H9 (cell line): ENCODE data around the gene ZNF362. TPM values are rescaled to one million over a fixed set of nuclear protein-coding genes. Genes with fewer than 3 reads are reported as not detected.

Source experiments
- DNase-seq: peaks from one replicate; pipeline ENCODE4 v3.0.0-alpha.2; 2017
- H2AFZ ChIP-seq: one replicate; pipeline ENCODE4 v1.6.1; 2013; ENCODE audit warnings: mild to moderate bottlenecking, low read length, control low read depth, moderate library complexity
- H2AK5ac ChIP-seq: 2 replicates; pipeline ENCODE4 v1.6.1; 2013; ENCODE audit warnings: low read length, control low read depth, mixed read lengths; ENCODE audit not compliant: insufficient read length
- H2BK120ac ChIP-seq: one replicate; pipeline ENCODE4 v1.6.1; 2013; ENCODE audit warnings: low read depth, mild to moderate bottlenecking, low read length, control low read depth, inconsistent platforms; ENCODE audit not compliant: poor library complexity, severe bottlenecking
- H2BK12ac ChIP-seq: 2 replicates; pipeline ENCODE4 v1.6.1; 2013; ENCODE audit warnings: low read length, control low read depth, mixed read lengths, low read depth; ENCODE audit not compliant: insufficient read length
- H2BK15ac ChIP-seq: 2 replicates; pipeline ENCODE4 v1.6.1; 2013; ENCODE audit warnings: low read depth, low read length, control low read depth
- H2BK20ac ChIP-seq: one replicate; pipeline ENCODE4 v1.6.1; 2013; ENCODE audit warnings: low read depth, mild to moderate bottlenecking, low read length, control low read depth, inconsistent platforms; ENCODE audit not compliant: poor library complexity, severe bottlenecking
- H2BK5ac ChIP-seq: 2 replicates; pipeline ENCODE4 v1.6.1; 2013; ENCODE audit warnings: low read length, control low read depth, mixed read lengths; ENCODE audit not compliant: insufficient read length
- H3K14ac ChIP-seq: 2 replicates; pipeline ENCODE4 v1.6.1; 2013; ENCODE audit warnings: low read length, control low read depth; ENCODE audit not compliant: insufficient read depth
- H3K18ac ChIP-seq: 2 replicates; pipeline ENCODE4 v1.6.1; 2013; ENCODE audit warnings: low read depth, mild to moderate bottlenecking, mixed read lengths, low read length, control low read depth; ENCODE audit not compliant: insufficient read length
- H3K23ac ChIP-seq: 2 replicates; pipeline ENCODE4 v1.6.1; 2013; ENCODE audit warnings: low read length, control low read depth, mixed read lengths, low read depth; ENCODE audit not compliant: insufficient read length
- H3K23me2 ChIP-seq: 2 replicates; pipeline ENCODE4 v1.6.1; 2013; ENCODE audit warnings: low read depth, mild to moderate bottlenecking, mixed read lengths, low read length, control low read depth; ENCODE audit not compliant: insufficient read length, poor library complexity, severe bottlenecking
- H3K27ac ChIP-seq: 2 replicates; pipeline ENCODE4 v1.5.1; 2013; ENCODE audit warnings: low read length, control low read depth, mixed read lengths, low read depth; ENCODE audit not compliant: insufficient read length
- H3K27me3 ChIP-seq: 2 replicates; pipeline ENCODE4 v1.6.1; 2013; ENCODE audit warnings: low read length, control low read depth, inconsistent platforms; ENCODE audit not compliant: insufficient read depth
- H3K4ac ChIP-seq: 2 replicates; pipeline ENCODE4 v1.6.1; 2013; ENCODE audit warnings: low read depth, mild to moderate bottlenecking, control low read depth, inconsistent platforms, low read length, moderate library complexity
- H3K4me1 ChIP-seq: 2 replicates; pipeline ENCODE4 v1.6.1; 2013; ENCODE audit warnings: low read length, control low read depth, inconsistent platforms; ENCODE audit not compliant: insufficient read depth
- H3K4me2 ChIP-seq: 2 replicates; pipeline ENCODE4 v1.6.1; 2013; ENCODE audit warnings: low read length, control low read depth, mixed read lengths; ENCODE audit not compliant: insufficient read length, insufficient read depth
- H3K56ac ChIP-seq: 2 replicates; pipeline ENCODE4 v1.6.1; 2013; ENCODE audit warnings: low read depth, mild to moderate bottlenecking, mixed read lengths, low read length, control low read depth; ENCODE audit not compliant: insufficient read length
- H3K79me1 ChIP-seq: 2 replicates; pipeline ENCODE4 v1.6.1; 2013; ENCODE audit warnings: low read depth, mild to moderate bottlenecking, moderate library complexity, low read length, control low read depth, inconsistent platforms; ENCODE audit not compliant: insufficient read depth, poor library complexity, severe bottlenecking
- H3K79me2 ChIP-seq: 2 replicates; pipeline ENCODE4 v1.6.1; 2013; ENCODE audit warnings: low read length, control low read depth, inconsistent platforms; ENCODE audit not compliant: insufficient read depth
- H3K9ac ChIP-seq: 2 replicates; pipeline ENCODE4 v1.6.1; 2013; ENCODE audit warnings: low read length, control low read depth, mixed read lengths; ENCODE audit not compliant: insufficient read length; ENCODE audit errors: extremely low read depth
- H3K9me3 ChIP-seq: one replicate; pipeline ENCODE4 v1.6.1; 2013; ENCODE audit warnings: low read depth, low read length, inconsistent platforms; ENCODE audit not compliant: control insufficient read depth
- H3T11ph ChIP-seq: one replicate; pipeline ENCODE4 v1.6.1; 2013; ENCODE audit warnings: mild to moderate bottlenecking, low read length, control low read depth, inconsistent platforms
- H4K20me1 ChIP-seq: one replicate; pipeline ENCODE4 v1.6.1; 2013; ENCODE audit not compliant: control insufficient read depth, insufficient read length, insufficient read depth
- H4K5ac ChIP-seq: 2 replicates; pipeline ENCODE4 v1.6.1; 2013; ENCODE audit warnings: low read depth, mild to moderate bottlenecking, mixed read lengths, low read length, control low read depth; ENCODE audit not compliant: insufficient read length
- H4K8ac ChIP-seq: replicated peaks from 2 replicates; pipeline ENCODE4 v1.6.1; 2013; ENCODE audit warnings: low read length, control low read depth, mixed read lengths, low read depth; ENCODE audit not compliant: insufficient read length
- H4K91ac ChIP-seq: 2 replicates; pipeline ENCODE4 v1.6.1; 2013; ENCODE audit warnings: low read depth, mild to moderate bottlenecking, moderate library complexity, mixed read lengths, low read length, control low read depth; ENCODE audit not compliant: insufficient read length
- H3K27ac Mint-ChIP-seq, 3 experiments: 2 replicates in 2 of 3; 3 replicates in 1 of 3; pipeline ENCODE4 v1.8.0; 2020 to 2021; ENCODE audit warnings: mixed read lengths in 3 of 3, mild to moderate bottlenecking in 1 of 3, moderate library complexity in 1 of 3
- H3K27me3 Mint-ChIP-seq: 2 replicates; pipeline ENCODE4 v1.8.0; 2021; ENCODE audit warnings: low read depth, mild to moderate bottlenecking, moderate library complexity, mixed read lengths
- H3K36me3 Mint-ChIP-seq, 3 experiments: 2 replicates in 2 of 3; 3 replicates in 1 of 3; pipeline ENCODE4 v1.8.0; 2020 to 2021; ENCODE audit warnings: low read depth in 3 of 3, mixed read lengths in 3 of 3; ENCODE audit not compliant: insufficient read depth in 1 of 3
- H3K4me1 Mint-ChIP-seq, 2 experiments: 2 replicates each; pipeline ENCODE4 v1.8.0; 2020; ENCODE audit warnings: mixed read lengths in 2 of 2
- H3K4me3 Mint-ChIP-seq, 2 experiments: 2 replicates in 1 of 2; 3 replicates in 1 of 2; pipeline ENCODE4 v1.8.0; 2020 to 2021; ENCODE audit warnings: mild to moderate bottlenecking in 2 of 2, mixed read lengths in 2 of 2, moderate library complexity in 1 of 2
- H3K9me3 Mint-ChIP-seq, 2 experiments: 2 replicates in 1 of 2; 3 replicates in 1 of 2; pipeline ENCODE4 v1.8.0; 2020; ENCODE audit warnings: mild to moderate bottlenecking in 2 of 2, mixed read lengths in 2 of 2, moderate library complexity in 1 of 2
- WGBS: extraction: QIAGEN DNeasy Blood & Tissue Kit; methylation state at CpG from one replicate; pipeline ENCODE4 v1.1.7; 2013; ENCODE audit warnings: missing lambda C conversion rate, low lambda C conversion rate, mixed read lengths; ENCODE audit not compliant: insufficient read length; ENCODE audit errors: extremely low coverage; 5-methylcytosine and 5-hydroxymethylcytosine counted together
- total RNA-seq: library from RNA; stranded (reverse); gene quantifications from 2 replicates; pipeline ENCODE4 v1.2.1, GENCODE V29; 2021
- TF ChIP-seq, protein P1 (sequence below): fragments of 200-600 bp; sonication (generic); conservative IDR thresholded peaks from 3 replicates; pipeline ENCODE4 v1.8.0; 2021; ENCODE audit warnings: antibody characterized with exemption, mild to moderate bottlenecking

The ZNF362 gene
- total RNA-seq, 1 experiment from 2014 or later = 18.7 TPM

DNA sequence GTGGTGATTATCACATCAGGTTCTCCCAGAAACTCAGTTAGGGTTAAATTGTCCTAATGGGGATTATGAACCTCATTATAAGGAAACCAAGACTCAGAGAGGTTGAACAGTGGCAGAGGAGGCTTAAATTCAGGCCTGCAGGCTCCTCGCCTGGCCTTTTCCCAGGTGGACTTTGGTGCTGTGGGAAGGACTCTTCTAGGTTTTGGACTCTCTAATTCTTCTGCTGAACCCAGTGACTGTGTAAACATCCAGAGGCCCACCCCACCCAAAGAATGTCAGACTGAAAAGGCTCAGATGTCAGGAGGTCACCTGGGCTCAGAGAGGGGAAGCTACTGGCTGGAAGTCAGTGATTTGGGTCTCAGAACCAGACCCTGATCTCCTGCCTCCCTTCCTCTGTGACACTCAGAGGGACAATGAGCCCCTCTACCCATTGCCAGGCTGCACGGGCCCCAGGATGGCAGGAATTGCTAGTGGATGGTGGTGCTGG lies 2.5 kb downstream of the ZNF362 start:
- Histone ChIP-seq H2BK15ac (no peak overlapping the region), H3K4ac (no peak overlapping the region), H4K20me1 (no peaks in the 10 kb centered on the region), H3K18ac (no peak overlapping the region), H3K4me1 (peaks cover 6% of the 10 kb centered on the region; the same call in 1 of the 2 replicates), H3K27me3 (no peaks in the 10 kb centered on the region), H3K9me3 (no peaks in the 10 kb centered on the region), H4K8ac (no peak overlapping the region), H3K4me2 (no peak overlapping the region), H3T11ph (no peak overlapping the region), H2AK5ac (no peak overlapping the region), H3K56ac (no peak overlapping the region), H2BK20ac (no peak overlapping the region), H3K23ac (no peak overlapping the region), H2BK5ac (no peak overlapping the region), H3K27ac (no peak overlapping the region), H2BK12ac (no peak overlapping the region), H3K14ac (no peak overlapping the region; the same call in 1 of the 2 replicates), H4K5ac (no peak overlapping the region), H4K91ac (no peak overlapping the region), H2BK120ac (no peak overlapping the region), H3K79me1 (peaks cover 4% of the 10 kb centered on the region), H3K9ac (no peak overlapping the region), H2AFZ (no peak overlapping the region), H3K23me2 (peaks cover 14% of the 10 kb centered on the region), H3K79me2 (peaks cover 4% of the 10 kb centered on the region; the same call in 1 of the 2 replicates)
- Mint-ChIP-seq H3K4me3 (peak overlapping the region; percentile 38 to 99; a peak in 3 of 5 replicates), H3K27ac (no peak overlapping the region; a peak in 1 of 7 replicates), H3K4me1 (peaks cover 37 to 40% of the 10 kb centered on the region in 2 experiments), H3K9me3 (no peaks in the 10 kb centered on the region), H3K27me3 (peaks cover 12% of the 10 kb centered on the region), H3K36me3 (peaks cover 5 to 21% (median 6%) of the 10 kb centered on the region in 3 experiments; a peak in 5 of 7 replicates)
- TF ChIP-seq, protein P1, sequence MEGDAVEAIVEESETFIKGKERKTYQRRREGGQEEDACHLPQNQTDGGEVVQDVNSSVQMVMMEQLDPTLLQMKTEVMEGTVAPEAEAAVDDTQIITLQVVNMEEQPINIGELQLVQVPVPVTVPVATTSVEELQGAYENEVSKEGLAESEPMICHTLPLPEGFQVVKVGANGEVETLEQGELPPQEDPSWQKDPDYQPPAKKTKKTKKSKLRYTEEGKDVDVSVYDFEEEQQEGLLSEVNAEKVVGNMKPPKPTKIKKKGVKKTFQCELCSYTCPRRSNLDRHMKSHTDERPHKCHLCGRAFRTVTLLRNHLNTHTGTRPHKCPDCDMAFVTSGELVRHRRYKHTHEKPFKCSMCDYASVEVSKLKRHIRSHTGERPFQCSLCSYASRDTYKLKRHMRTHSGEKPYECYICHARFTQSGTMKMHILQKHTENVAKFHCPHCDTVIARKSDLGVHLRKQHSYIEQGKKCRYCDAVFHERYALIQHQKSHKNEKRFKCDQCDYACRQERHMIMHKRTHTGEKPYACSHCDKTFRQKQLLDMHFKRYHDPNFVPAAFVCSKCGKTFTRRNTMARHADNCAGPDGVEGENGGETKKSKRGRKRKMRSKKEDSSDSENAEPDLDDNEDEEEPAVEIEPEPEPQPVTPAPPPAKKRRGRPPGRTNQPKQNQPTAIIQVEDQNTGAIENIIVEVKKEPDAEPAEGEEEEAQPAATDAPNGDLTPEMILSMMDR = no peak
- DNase-seq = no peak
- no CpG with 5 or more reads among the region's 2 CpGs for WGBS
